Body of pancreas (tissue), 4 donors: ENCODE results near the gene PPP2R2B. TPM values are rescaled to one million over a fixed set of nuclear protein-coding genes. Genes with fewer than 3 reads are reported as not detected.

Experiments used
- ATAC-seq: fragments of 150-250 bp; one replicate; pipeline ENCODE4 v1.9.1; 2016
- DNase-seq, 4 donors: peaks; one replicate each; pipeline ENCODE4 v3.0.0-alpha.2; 2019
- H3K27ac ChIP-seq, 4 donors: fragments of 200-600 bp; sonication (generic); 1 replicate in 3 of 4; 2 replicates in 1 of 4; pipeline versions ENCODE4 v1.5.1 to v1.6.1; 2016 to 2019; ENCODE audit warnings: mild to moderate bottlenecking in 1 of 4, mixed read lengths in 1 of 4, moderate library complexity in 1 of 4
- H3K27me3 ChIP-seq, 2 donors: fragments of 200-600 bp; sonication (generic); one replicate each; pipeline ENCODE4 v1.6.0; 2016; ENCODE audit warnings: mild to moderate bottlenecking in 1 of 2
- H3K36me3 ChIP-seq, 2 donors: fragments of 200-600 bp; sonication (generic); replicated peaks in 1 of 2; 2 replicates each; pipeline ENCODE4 v1.5.1; 2016; ENCODE audit warnings: low read depth in 2 of 2; ENCODE audit not compliant: insufficient read depth in 1 of 2
- H3K4me1 ChIP-seq: fragments of 200-600 bp; sonication (generic); one replicate; pipeline ENCODE4 v1.6.0; 2016
- H3K4me3 ChIP-seq, 2 donors: fragments of 200-600 bp; sonication (generic); 1 replicate in 1 of 2; 2 replicates in 1 of 2; pipeline ENCODE4 v1.5.1; 2016 to 2019
- H3K9me3 ChIP-seq, 3 donors: fragments of 200-600 bp; sonication (generic); 1 replicate in 2 of 3; 2 replicates in 1 of 3; pipeline ENCODE4 v1.5.1; 2016
- POLR2A ChIP-seq, 3 donors: fragments of 450-650 bp; IDR thresholded peaks; one replicate each; pipeline ENCODE4 v1.6.1; 2016; ENCODE audit warnings: antibody characterized with exemption in 3 of 3, mild to moderate bottlenecking in 2 of 3
- WGBS, 2 donors: methylation state at CpG; one replicate each; pipeline ENCODE4 v1.1.5; 2017; 5-methylcytosine and 5-hydroxymethylcytosine counted together
- intact Hi-C: fragments of 100-400 bp; cut with DNase I; formaldehyde crosslinking; loops from one replicate; pipeline ENCODE4 v1.15.1; 2023
- total RNA-seq, 2 donors: library from RNA; depleted of rRNA; stranded (reverse); fragments of >200 nt; gene quantifications; one replicate each; pipeline ENCODE4 v1.1.0, GENCODE V29; 2016
- TF ChIP-seq, protein P1 (sequence below), 7 experiments: fragments of 450-650 bp in 4 of 7; fragments of 200-600 bp in 3 of 7; sonication (generic) in 3 of 7; IDR thresholded peaks; one replicate each; pipeline ENCODE4 v1.5.1; 2016 to 2019; ENCODE audit warnings: antibody characterized with exemption in 7 of 7

PPP2R2B gene
- total RNA-seq, 2 donors from 2014 or later: 0.26 TPM; not detected in 1

DNA sequence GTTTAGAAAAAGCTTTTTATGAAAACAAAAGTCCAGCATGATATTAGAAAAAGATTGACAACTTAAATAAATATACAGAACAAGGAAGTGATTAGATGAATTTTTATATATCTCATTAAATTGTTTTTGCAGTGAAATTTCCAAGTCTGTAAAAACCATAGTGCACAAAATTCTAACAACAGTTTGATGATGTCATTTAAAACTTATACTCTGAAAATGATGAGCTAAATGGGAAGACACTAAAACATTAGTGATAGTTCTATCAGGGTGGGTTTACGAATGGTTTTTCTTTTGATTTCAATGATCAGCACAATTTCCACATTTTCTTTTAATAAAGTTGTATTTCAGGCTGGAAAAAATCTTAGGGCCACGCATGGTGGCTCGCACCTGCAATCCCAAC lies 236.1 kb downstream of the PPP2R2B start:
- no peaks in the 10 kb centered on the region for H3K36me3 ChIP-seq
- ATAC-seq (no peak), DNase-seq (no peak)
- H3K27me3 ChIP-seq: no peaks in the 10 kb centered on the region
- H3K4me3 ChIP-seq: no peak overlapping the region
- TF ChIP-seq, protein P1, sequence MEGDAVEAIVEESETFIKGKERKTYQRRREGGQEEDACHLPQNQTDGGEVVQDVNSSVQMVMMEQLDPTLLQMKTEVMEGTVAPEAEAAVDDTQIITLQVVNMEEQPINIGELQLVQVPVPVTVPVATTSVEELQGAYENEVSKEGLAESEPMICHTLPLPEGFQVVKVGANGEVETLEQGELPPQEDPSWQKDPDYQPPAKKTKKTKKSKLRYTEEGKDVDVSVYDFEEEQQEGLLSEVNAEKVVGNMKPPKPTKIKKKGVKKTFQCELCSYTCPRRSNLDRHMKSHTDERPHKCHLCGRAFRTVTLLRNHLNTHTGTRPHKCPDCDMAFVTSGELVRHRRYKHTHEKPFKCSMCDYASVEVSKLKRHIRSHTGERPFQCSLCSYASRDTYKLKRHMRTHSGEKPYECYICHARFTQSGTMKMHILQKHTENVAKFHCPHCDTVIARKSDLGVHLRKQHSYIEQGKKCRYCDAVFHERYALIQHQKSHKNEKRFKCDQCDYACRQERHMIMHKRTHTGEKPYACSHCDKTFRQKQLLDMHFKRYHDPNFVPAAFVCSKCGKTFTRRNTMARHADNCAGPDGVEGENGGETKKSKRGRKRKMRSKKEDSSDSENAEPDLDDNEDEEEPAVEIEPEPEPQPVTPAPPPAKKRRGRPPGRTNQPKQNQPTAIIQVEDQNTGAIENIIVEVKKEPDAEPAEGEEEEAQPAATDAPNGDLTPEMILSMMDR (IDR thresholded peaks at IDR 0.05): no peak
- no peak for TF ChIP-seq POLR2A (IDR thresholded peaks at IDR 0.05)
- no peaks in the 10 kb centered on the region for H3K4me1 ChIP-seq
- intact Hi-C loops: no loop called here
- no peaks in the 10 kb centered on the region for H3K9me3 ChIP-seq
- WGBS, 2 donors: 79 to 85% methylated on average over 3 of the region's 3 CpGs
- H3K27ac ChIP-seq: no peak overlapping the region

DNA sequence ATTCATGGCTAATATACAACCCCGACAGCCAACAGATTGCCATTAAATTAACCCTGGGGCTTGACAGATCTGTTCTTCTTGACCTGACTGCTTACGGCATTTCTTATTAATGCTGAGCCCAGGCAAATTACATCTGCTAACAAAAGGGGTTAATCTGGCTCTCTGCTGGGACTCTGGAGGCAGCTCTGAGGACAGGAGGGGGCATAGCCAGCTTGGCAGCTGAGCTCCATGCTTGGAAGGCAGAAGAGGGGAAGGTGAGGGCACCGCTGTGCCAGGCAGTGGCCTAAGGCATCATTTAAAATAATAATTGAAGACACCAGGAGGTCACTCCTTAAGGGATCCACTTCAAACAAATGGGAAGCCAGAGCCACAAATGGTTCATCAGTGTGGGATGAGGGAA lies 236.6 kb downstream of the PPP2R2B start:
- intact Hi-C loops: no loop called here
- TF ChIP-seq, protein P1 (IDR thresholded peaks at IDR 0.05): no peak
- TF ChIP-seq POLR2A (IDR thresholded peaks at IDR 0.05): no peak
- no peaks in the 10 kb centered on the region for H3K36me3 ChIP-seq
- no peaks in the 10 kb centered on the region for H3K9me3 ChIP-seq
- H3K4me1 ChIP-seq: no peaks in the 10 kb centered on the region
- H3K27me3 ChIP-seq: no peaks in the 10 kb centered on the region
- ATAC-seq (no peak), DNase-seq (no peak)
- no peak overlapping the region for H3K4me3 ChIP-seq
- WGBS, 2 donors: 67 to 74% methylated on average over 3 of the region's 3 CpGs
- H3K27ac ChIP-seq: no peak overlapping the region

DNA sequence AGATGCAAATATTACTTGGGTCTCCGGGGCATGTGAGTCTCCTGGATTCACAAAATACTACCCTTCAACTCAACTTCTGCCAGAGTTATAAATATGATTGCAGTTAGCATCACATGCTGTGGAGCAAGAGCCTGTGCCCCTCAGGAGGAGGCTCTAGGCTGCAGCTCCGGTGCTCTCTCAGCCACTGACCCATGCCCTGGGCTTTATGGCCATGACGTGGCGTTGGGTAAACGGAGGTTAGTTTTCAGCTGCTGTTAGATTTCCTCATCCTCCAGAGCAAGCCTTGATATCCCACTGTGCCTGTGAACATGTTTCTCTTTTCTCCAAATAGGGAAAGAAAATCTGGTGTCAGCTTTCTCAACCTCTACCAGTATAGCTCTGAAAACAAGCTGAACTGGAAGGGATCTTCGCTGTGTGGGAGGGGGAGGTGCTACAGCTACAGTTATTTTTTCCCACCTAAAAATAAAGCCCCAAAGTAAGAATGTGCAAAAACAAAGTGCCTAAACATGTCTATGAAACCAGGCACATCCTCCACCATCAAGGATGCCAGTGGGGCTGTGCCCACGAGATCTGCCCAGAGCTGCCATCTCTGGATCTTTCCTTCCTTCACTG lies 238.2 kb downstream of the PPP2R2B start:
- DNase-seq: no peak
- 59 to 61% methylated on average over 7 of the region's 7 CpGs for WGBS, 2 donors
- TF ChIP-seq POLR2A (IDR thresholded peaks at IDR 0.05): no peak
- TF ChIP-seq, protein P1 (IDR thresholded peaks at IDR 0.05): no peak

DNA sequence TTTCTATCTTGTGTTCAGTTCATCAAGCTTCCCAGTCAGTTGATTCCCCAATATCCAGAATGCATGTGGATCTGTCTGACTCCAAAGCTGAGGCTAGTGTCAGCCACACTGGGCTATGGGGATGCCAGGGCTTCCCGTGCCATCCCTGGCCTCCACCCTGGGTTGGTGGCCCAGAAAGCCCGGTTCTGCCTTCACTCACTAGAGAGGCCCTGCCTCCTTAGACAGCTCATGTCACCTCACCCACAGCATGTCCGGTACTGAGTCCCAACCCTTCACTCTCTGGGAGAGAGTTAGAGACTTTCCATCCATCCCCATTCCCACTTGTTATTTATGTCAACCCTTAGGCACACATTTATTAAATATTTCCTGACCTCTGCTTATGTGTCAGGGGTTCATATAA lies 243.1 kb downstream of the PPP2R2B start:
- Histone ChIP-seq H3K4me1 (no peaks in the 10 kb centered on the region), H3K36me3 (no peaks in the 10 kb centered on the region), H3K27me3 (no peaks in the 10 kb centered on the region), H3K27ac (no peak overlapping the region), H3K4me3 (no peak overlapping the region), H3K9me3 (no peaks in the 10 kb centered on the region)
- DNase-seq: no peak
- ATAC-seq: no peak
- 57 to 68% methylated on average over 3 of the region's 3 CpGs for WGBS, 2 donors
- intact Hi-C loops: no loop called here
- no peak for TF ChIP-seq POLR2A (IDR thresholded peaks at IDR 0.05)

More for the DNA sequence above, 238.2 kb downstream of the PPP2R2B start:
- no peak for ATAC-seq
- no peak overlapping the region for H3K4me3 ChIP-seq
- intact Hi-C loops: no loop called here
- H3K27me3 ChIP-seq: no peaks in the 10 kb centered on the region
- H3K36me3 ChIP-seq: no peaks in the 10 kb centered on the region
- no peaks in the 10 kb centered on the region for H3K9me3 ChIP-seq
- H3K27ac ChIP-seq: no peak overlapping the region
- no peaks in the 10 kb centered on the region for H3K4me1 ChIP-seq

DNA sequence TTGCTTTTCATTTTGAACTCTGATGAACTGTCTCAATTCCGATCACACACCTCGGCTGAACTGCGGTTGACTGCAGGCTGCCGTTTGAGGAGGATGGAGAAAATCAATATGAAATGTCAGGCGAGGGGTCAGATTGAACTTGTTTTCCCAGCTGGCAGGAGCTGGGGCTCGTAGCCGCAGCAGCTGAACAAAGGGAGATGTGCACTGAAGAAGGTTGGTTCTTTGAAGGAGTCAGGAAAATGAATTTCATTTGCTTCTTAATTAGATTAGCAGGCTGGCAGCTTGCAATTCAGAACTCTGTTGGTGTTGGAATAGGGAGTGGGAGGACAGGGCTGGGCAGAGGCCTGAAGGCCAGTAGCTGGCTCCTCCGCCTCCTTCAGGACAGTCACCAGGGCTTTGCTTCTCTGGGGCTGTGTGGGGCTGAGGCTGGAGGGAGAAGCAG lies 245.2 kb downstream of the PPP2R2B start:
- Histone ChIP-seq H3K4me1 (no peaks in the 10 kb centered on the region), H3K36me3 (no peaks in the 10 kb centered on the region), H3K27ac (no peak overlapping the region), H3K27me3 (no peaks in the 10 kb centered on the region), H3K9me3 (no peaks in the 10 kb centered on the region), H3K4me3 (no peak overlapping the region)
- WGBS, 2 donors: 45 to 74% methylated on average over 8 of the region's 8 CpGs
- DNase-seq (no peak), ATAC-seq (no peak)
- intact Hi-C loops: no loop called here
- no peak for TF ChIP-seq POLR2A (IDR thresholded peaks at IDR 0.05)
- TF ChIP-seq, protein P1 (IDR thresholded peaks at IDR 0.05): no peak
